ENCODE data around the gene ITGA5.

DNA sequence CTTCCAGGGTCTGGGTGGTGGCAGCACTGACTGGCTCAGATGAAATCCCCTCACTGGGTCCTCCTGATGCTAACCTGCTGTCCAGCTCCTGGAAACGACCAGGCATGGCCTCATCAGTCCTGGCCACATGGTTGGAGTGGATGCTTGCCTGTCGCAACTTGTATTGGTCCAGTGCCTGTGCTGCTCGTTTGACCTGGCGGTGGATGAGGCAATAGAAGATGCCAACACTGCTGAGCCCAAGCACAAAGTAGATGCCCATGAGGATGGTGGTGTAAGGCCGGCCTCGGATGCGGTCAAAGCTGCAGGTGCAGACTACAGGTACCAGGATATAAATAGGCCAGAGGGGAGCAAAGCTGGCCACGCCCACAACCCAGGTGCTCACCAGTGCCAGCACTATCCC lies 56.0 kb downstream of the ITGA5 start:
- TF ChIP-seq, protein P1, sequence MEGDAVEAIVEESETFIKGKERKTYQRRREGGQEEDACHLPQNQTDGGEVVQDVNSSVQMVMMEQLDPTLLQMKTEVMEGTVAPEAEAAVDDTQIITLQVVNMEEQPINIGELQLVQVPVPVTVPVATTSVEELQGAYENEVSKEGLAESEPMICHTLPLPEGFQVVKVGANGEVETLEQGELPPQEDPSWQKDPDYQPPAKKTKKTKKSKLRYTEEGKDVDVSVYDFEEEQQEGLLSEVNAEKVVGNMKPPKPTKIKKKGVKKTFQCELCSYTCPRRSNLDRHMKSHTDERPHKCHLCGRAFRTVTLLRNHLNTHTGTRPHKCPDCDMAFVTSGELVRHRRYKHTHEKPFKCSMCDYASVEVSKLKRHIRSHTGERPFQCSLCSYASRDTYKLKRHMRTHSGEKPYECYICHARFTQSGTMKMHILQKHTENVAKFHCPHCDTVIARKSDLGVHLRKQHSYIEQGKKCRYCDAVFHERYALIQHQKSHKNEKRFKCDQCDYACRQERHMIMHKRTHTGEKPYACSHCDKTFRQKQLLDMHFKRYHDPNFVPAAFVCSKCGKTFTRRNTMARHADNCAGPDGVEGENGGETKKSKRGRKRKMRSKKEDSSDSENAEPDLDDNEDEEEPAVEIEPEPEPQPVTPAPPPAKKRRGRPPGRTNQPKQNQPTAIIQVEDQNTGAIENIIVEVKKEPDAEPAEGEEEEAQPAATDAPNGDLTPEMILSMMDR (IDR thresholded peaks at IDR 0.05), result no peak
- TF ChIP-seq, protein P2, sequence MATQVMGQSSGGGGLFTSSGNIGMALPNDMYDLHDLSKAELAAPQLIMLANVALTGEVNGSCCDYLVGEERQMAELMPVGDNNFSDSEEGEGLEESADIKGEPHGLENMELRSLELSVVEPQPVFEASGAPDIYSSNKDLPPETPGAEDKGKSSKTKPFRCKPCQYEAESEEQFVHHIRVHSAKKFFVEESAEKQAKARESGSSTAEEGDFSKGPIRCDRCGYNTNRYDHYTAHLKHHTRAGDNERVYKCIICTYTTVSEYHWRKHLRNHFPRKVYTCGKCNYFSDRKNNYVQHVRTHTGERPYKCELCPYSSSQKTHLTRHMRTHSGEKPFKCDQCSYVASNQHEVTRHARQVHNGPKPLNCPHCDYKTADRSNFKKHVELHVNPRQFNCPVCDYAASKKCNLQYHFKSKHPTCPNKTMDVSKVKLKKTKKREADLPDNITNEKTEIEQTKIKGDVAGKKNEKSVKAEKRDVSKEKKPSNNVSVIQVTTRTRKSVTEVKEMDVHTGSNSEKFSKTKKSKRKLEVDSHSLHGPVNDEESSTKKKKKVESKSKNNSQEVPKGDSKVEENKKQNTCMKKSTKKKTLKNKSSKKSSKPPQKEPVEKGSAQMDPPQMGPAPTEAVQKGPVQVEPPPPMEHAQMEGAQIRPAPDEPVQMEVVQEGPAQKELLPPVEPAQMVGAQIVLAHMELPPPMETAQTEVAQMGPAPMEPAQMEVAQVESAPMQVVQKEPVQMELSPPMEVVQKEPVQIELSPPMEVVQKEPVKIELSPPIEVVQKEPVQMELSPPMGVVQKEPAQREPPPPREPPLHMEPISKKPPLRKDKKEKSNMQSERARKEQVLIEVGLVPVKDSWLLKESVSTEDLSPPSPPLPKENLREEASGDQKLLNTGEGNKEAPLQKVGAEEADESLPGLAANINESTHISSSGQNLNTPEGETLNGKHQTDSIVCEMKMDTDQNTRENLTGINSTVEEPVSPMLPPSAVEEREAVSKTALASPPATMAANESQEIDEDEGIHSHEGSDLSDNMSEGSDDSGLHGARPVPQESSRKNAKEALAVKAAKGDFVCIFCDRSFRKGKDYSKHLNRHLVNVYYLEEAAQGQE (IDR thresholded peaks at IDR 0.05; ENCODE audit: insufficient read depth in 1 of 2, low read depth in 2 of 2, low read length in 1 of 2), result no peak

Measured in Panc1 (cell line).